ENCODE measurements around the gene BAIAP3.

The BAIAP3 gene

GRCh38 chr16:1332618-1333148 is 762 bp upstream of the BAIAP3 start:
- H3K27me3 Mint-ChIP-seq: peaks cover 18% of the 10 kb centered on the region
- ATAC-seq: peak; percentile 2
- peak overlapping the region; percentile 88 for H3K27ac Mint-ChIP-seq
- H3K36me3 Mint-ChIP-seq: no peaks in the 10 kb centered on the region
- H3K4me1 Mint-ChIP-seq: peaks cover 46% of the 10 kb centered on the region
- H3K4me3 Mint-ChIP-seq: peak overlapping the region; percentile 76
- no peaks in the 10 kb centered on the region for H3K9me3 Mint-ChIP-seq

GRCh38 chr16:1333854-1334700 is 632 bp downstream of the BAIAP3 start:
- H3K36me3 Mint-ChIP-seq: no peaks in the 10 kb centered on the region
- no peak overlapping the region for H3K27ac Mint-ChIP-seq
- H3K27me3 Mint-ChIP-seq: peaks cover 18% of the 10 kb centered on the region
- peak overlapping the region; percentile 58 for H3K4me3 Mint-ChIP-seq
- H3K9me3 Mint-ChIP-seq: no peaks in the 10 kb centered on the region
- H3K4me1 Mint-ChIP-seq: peaks cover 46% of the 10 kb centered on the region
- no peak for ATAC-seq

- peak overlapping the region; percentile 58 for H3K4me3 Mint-ChIP-seq
Observed at GRCh38 chr16:1334739-1335138, 1.3 kb downstream of the BAIAP3 start.

GRCh38 chr16:1335211-1335971 is 1.9 kb downstream of the BAIAP3 start:
- Mint-ChIP-seq H3K27ac (no peak overlapping the region), H3K27me3 (peaks cover 18% of the 10 kb centered on the region), H3K36me3 (no peaks in the 10 kb centered on the region), H3K9me3 (no peaks in the 10 kb centered on the region), H3K4me1 (peaks cover 46% of the 10 kb centered on the region), H3K4me3 (peak overlapping the region; percentile 53)
- ATAC-seq: no peak

More at GRCh38 chr16:1334739-1335138, 1.3 kb downstream of the BAIAP3 start:
- Mint-ChIP-seq H3K4me1 (peaks cover 46% of the 10 kb centered on the region), H3K27ac (no peak overlapping the region), H3K36me3 (no peaks in the 10 kb centered on the region), H3K9me3 (no peaks in the 10 kb centered on the region), H3K27me3 (peaks cover 18% of the 10 kb centered on the region)
- ATAC-seq: no peak

GRCh38 chr16:1335996-1336395 is 2.6 kb downstream of the BAIAP3 start:
- Mint-ChIP-seq H3K36me3 (no peaks in the 10 kb centered on the region), H3K27me3 (peaks cover 17% of the 10 kb centered on the region)
- ATAC-seq: no peak

GRCh38 chr16:1336619-1337018 is 3.2 kb downstream of the BAIAP3 start:
- H3K27ac Mint-ChIP-seq: no peak overlapping the region
- peaks cover 11% of the 10 kb centered on the region for H3K27me3 Mint-ChIP-seq
- H3K9me3 Mint-ChIP-seq: no peaks in the 10 kb centered on the region
- H3K4me1 Mint-ChIP-seq: peaks cover 40% of the 10 kb centered on the region
- ATAC-seq: no peak
- no peak overlapping the region for H3K4me3 Mint-ChIP-seq
- no peaks in the 10 kb centered on the region for H3K36me3 Mint-ChIP-seq

More at GRCh38 chr16:1335996-1336395, 2.6 kb downstream of the BAIAP3 start:
- peaks cover 46% of the 10 kb centered on the region for H3K4me1 Mint-ChIP-seq
- no peaks in the 10 kb centered on the region for H3K9me3 Mint-ChIP-seq
- no peak overlapping the region for H3K4me3 Mint-ChIP-seq
- no peak overlapping the region for H3K27ac Mint-ChIP-seq

- H3K4me1 Mint-ChIP-seq: peaks cover 40% of the 10 kb centered on the region
- H3K27ac Mint-ChIP-seq: no peak overlapping the region
- H3K27me3 Mint-ChIP-seq: peaks cover 4% of the 10 kb centered on the region
- H3K4me3 Mint-ChIP-seq: no peak overlapping the region
- no peak for ATAC-seq
- H3K36me3 Mint-ChIP-seq: no peaks in the 10 kb centered on the region
- H3K9me3 Mint-ChIP-seq: no peaks in the 10 kb centered on the region
Observed at GRCh38 chr16:1337486-1337885, 4.0 kb downstream of the BAIAP3 start.

- Mint-ChIP-seq H3K4me1 (peaks cover 44% of the 10 kb centered on the region), H3K27ac (no peak overlapping the region), H3K4me3 (no peak overlapping the region), H3K9me3 (no peaks in the 10 kb centered on the region), H3K36me3 (no peaks in the 10 kb centered on the region), H3K27me3 (no peaks in the 10 kb centered on the region)
- no peak for ATAC-seq
Observed at GRCh38 chr16:1338119-1338730, 4.8 kb downstream of the BAIAP3 start.

GRCh38 chr16:1338855-1339675 is 5.6 kb downstream of the BAIAP3 start:
- Mint-ChIP-seq H3K27ac (no peak overlapping the region), H3K27me3 (no peaks in the 10 kb centered on the region)

GRCh38 chr16:1340730-1341494 is 7.5 kb downstream of the BAIAP3 start:
- Mint-ChIP-seq H3K27ac (no peak overlapping the region), H3K9me3 (no peaks in the 10 kb centered on the region), H3K27me3 (no peaks in the 10 kb centered on the region), H3K36me3 (no peaks in the 10 kb centered on the region), H3K4me3 (no peak overlapping the region), H3K4me1 (peaks cover 42% of the 10 kb centered on the region)
- ATAC-seq: no peak

More at GRCh38 chr16:1338855-1339675, 5.6 kb downstream of the BAIAP3 start:
- ATAC-seq: no peak
- Mint-ChIP-seq H3K4me1 (peaks cover 52% of the 10 kb centered on the region), H3K9me3 (no peaks in the 10 kb centered on the region), H3K36me3 (no peaks in the 10 kb centered on the region), H3K4me3 (no peak overlapping the region)

- Mint-ChIP-seq H3K4me1 (peaks cover 33% of the 10 kb centered on the region), H3K4me3 (peak overlapping the region; percentile 71)
Observed at GRCh38 chr16:1341495-1342420, 8.3 kb downstream of the BAIAP3 start.

GRCh38 chr16:1342526-1343427 is 9.3 kb downstream of the BAIAP3 start:
- Mint-ChIP-seq H3K9me3 (no peaks in the 10 kb centered on the region), H3K36me3 (peaks cover 7% of the 10 kb centered on the region), H3K27me3 (no peaks in the 10 kb centered on the region), H3K4me1 (peaks cover 31% of the 10 kb centered on the region), H3K4me3 (peak overlapping the region; percentile 71), H3K27ac (peak overlapping the region; percentile 81)
- ATAC-seq: peak; percentile 90

More at GRCh38 chr16:1341495-1342420, 8.3 kb downstream of the BAIAP3 start:
- ATAC-seq: no peak
- no peaks in the 10 kb centered on the region for H3K9me3 Mint-ChIP-seq
- peak overlapping the region; percentile 81 for H3K27ac Mint-ChIP-seq
- H3K27me3 Mint-ChIP-seq: no peaks in the 10 kb centered on the region
- H3K36me3 Mint-ChIP-seq: no peaks in the 10 kb centered on the region

Measured in stimulated activated memory B cell treated with anti-CD40 and anti-IgM and Interleukin-4, amounts not matched to agents 10 μg/mL and 1 μg/mL and 100 μg/mL, for 72 hours (primary cell).